Stimulated activated naive CD8-positive, alpha-beta T cell treated with anti-CD3 and anti-CD28 coated beads, Interleukin-15, amount 100 ng/mL, for 72 hours (primary cell): Measurements from ENCODE around the gene RFPL2.
"Not testable (repeated sequence)": the region's sequence is repeated elsewhere in the genome, so short reads cannot be mapped to it uniquely, and the experiment has no call there.

Experiments used
- ATAC-seq: fragments of 150-1000 bp; cut with Tn5 transposase; 2 replicates; pipeline ENCODE4 v1.10.0; 2021; ENCODE audit warnings: mild to moderate bottlenecking, moderate library complexity
- DNase-seq, 2 donors: peaks; one replicate each; pipeline ENCODE4 v3.0.0; 2021 to 2022
- H3K27ac Mint-ChIP-seq, 2 donors: one replicate each; pipeline ENCODE4 v1.8.0; 2022; ENCODE audit warnings: mild to moderate bottlenecking in 2 of 2, mixed read lengths in 2 of 2, moderate library complexity in 2 of 2
- H3K27me3 Mint-ChIP-seq: one replicate; pipeline ENCODE4 v1.8.0; 2022; ENCODE audit warnings: mixed read lengths
- H3K4me1 Mint-ChIP-seq: one replicate; pipeline ENCODE4 v1.8.0; 2022; ENCODE audit warnings: mild to moderate bottlenecking, mixed read lengths
- H3K4me3 Mint-ChIP-seq, 2 donors: one replicate each; pipeline ENCODE4 v1.8.0; 2022; ENCODE audit warnings: mild to moderate bottlenecking in 2 of 2, mixed read lengths in 2 of 2, moderate library complexity in 1 of 2
- H3K9me3 Mint-ChIP-seq, 2 donors: one replicate each; pipeline ENCODE4 v1.8.0; 2022; ENCODE audit warnings: mixed read lengths in 2 of 2

The RFPL2 gene

DNA sequence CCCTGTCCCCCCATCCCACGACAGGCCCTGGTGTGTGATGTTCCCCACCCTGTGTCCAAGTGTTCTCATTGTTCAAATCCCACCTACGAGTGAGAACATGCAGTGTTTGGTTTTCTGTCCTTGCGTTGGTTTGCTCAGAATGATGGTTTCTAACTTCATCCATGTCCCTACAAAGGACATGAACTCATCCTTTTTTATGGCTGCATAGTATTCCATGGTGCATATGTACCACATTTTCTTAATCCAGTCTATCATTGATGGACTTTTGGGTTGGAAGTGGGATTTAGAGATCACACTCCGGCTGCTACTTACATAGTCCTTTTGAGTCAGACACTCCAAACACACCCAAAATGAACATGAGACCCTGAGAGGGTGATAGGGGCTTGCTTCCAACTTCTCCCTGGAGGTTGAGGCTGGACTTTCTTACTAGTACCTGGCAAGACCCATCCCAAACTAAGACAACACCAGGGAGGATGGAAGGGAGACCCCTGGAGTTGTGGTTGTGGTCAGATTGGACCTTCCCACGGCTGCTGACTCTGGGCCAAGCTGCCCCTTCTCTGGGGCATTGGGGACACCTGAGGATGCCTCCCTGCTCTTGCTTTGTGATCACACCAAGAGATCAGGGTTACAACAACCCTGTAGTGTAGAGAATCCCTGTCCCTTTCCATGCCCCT, 7.2 kb downstream of the RFPL2 start:
- H3K27ac Mint-ChIP-seq, ATAC-seq, H3K4me3 Mint-ChIP-seq, H3K9me3 Mint-ChIP-seq, DNase-seq: not testable (repeated sequence)
- Mint-ChIP-seq H3K27me3 (peaks cover 17% of the 10 kb centered on the region), H3K4me1 (peaks cover 12% of the 10 kb centered on the region)

DNA sequence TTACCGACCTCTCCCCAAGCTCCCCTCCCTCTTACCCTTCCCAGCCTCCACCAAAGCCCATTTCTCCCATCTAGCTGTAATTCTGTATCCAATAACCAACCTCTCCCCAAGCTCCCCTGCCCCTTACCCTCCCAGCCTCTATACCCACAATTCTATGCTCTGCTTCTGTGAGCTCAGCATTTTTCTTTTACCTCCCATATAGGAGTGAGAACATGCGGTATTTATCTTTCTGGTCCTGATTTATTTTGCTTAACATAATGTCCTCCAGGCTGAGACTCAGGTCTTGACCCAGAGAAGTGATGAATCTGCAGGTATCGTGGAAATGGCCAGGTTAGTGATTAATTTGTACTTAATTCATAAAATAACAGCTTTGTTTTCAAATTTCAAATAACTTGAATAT, 9.0 kb downstream of the RFPL2 start:
- H3K27me3 Mint-ChIP-seq, H3K4me1 Mint-ChIP-seq, DNase-seq, H3K27ac Mint-ChIP-seq, H3K4me3 Mint-ChIP-seq, ATAC-seq, H3K9me3 Mint-ChIP-seq: not testable (repeated sequence)

DNA sequence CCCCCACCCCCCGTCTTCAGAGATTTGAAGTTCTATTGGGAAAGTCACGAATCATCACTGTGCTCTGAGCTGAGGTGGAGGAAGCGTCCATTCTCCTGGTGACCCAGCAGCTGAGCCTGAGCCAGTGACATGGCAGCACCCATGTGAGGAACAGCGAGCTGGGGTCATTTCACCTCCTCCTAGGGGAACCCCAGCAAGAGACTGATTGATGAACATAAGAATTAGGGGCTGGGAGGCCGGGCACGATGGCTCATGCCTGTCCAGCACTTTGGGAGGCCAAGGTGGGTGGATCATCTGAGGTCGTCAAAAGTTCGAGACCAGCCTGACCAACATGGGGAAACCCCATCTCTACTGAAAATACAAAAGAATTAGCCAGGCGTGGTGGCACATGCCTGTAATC, 11.5 kb downstream of the RFPL2 start:
- H3K27me3 Mint-ChIP-seq, DNase-seq, H3K4me3 Mint-ChIP-seq, H3K4me1 Mint-ChIP-seq, H3K27ac Mint-ChIP-seq, H3K9me3 Mint-ChIP-seq, ATAC-seq: not testable (repeated sequence)

DNA sequence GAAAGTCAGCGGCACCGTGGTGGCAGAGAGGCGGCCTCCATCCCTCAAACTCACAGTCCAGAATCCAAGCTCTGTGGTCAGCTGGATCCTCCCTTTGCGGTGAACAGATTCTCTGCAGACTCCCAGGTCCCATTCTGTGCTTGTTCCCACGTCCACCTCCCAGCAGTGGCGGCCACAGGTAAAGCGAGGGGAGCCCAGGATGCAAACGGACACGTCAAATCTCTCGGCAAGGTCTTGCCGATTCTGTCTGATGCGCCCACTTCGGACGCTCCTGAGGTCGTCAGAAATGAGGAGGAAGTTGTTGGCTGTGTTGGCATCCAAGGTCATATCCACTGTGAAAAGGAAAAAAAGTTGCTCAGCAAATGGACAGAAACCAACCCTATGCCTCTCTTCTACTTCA, 13.9 kb downstream of the RFPL2 start:
- DNase-seq, H3K9me3 Mint-ChIP-seq, H3K27me3 Mint-ChIP-seq, H3K4me1 Mint-ChIP-seq, ATAC-seq, H3K4me3 Mint-ChIP-seq, H3K27ac Mint-ChIP-seq: not testable (repeated sequence)

DNA sequence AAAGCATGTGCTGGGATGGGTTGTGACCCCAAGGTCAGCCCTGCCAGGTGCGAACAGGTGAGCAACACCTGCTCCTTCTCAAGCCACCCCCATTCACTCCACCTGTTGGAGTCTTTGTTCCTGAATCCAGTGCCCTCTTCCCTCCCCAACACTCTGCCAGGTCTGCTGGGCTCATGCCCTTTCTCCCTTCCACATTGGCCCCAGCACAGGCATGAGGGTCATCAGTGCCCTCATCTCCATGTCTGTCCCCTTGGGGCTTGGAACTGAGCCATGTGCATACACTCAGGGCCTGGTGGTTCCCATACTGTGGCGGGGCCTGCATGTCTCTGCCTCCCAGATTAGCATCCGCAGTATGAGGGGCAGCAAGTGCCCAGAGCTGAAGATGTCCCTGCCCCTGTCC, 19.1 kb downstream of the RFPL2 start:
- Mint-ChIP-seq H3K27ac (no peak overlapping the region), H3K4me3 (no peak overlapping the region), H3K27me3 (no peaks in the 10 kb centered on the region), H3K9me3 (no peaks in the 10 kb centered on the region), H3K4me1 (no peaks in the 10 kb centered on the region)
- DNase-seq = no peak
- ATAC-seq = no peak

DNA sequence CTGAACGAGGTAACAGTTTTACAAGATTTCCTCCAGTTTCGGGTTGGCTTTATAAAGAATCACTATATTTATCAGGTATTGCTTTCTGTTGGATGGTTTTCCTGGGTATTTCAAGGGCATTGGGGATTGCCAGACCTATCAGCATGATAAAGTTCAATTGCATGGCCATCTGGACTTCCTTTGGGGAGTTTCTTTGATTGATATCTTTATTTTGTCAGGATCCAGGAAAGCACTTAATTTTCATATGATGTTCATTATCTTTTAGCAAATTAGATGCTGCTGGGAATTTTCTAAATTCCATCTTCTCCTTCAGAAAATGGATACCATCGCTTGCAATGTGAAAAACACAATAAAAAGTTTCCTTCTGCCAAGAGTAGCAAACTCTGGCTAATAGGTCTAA, 21.2 kb downstream of the RFPL2 start:
- no peak overlapping the region for H3K27ac Mint-ChIP-seq
- no peaks in the 10 kb centered on the region for H3K4me1 Mint-ChIP-seq
- DNase-seq = no peak
- H3K9me3 Mint-ChIP-seq = no peaks in the 10 kb centered on the region
- ATAC-seq = no peak
- H3K27me3 Mint-ChIP-seq = peaks cover 4% of the 10 kb centered on the region
- no peak overlapping the region for H3K4me3 Mint-ChIP-seq

DNA sequence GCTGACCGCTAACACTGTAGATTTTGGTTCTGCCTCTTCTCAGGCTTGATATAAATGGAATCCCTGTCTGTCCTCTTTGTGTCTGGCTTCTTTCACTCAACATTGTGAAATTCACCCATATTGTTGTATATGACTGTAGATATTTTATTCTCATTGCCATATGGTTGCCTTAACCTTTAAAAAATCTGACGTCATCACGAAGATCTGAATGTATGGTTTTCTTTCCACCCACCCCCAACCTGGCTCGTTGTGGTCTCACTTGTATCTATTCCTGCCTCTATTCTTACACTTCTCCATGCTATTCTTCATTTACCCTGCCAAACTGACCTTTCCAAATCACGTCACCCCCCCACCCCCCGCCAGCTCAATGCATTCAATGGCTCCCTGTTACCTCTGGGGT, 23.8 kb downstream of the RFPL2 start:
- H3K4me3 Mint-ChIP-seq = no peak overlapping the region
- no peak for ATAC-seq

DNA sequence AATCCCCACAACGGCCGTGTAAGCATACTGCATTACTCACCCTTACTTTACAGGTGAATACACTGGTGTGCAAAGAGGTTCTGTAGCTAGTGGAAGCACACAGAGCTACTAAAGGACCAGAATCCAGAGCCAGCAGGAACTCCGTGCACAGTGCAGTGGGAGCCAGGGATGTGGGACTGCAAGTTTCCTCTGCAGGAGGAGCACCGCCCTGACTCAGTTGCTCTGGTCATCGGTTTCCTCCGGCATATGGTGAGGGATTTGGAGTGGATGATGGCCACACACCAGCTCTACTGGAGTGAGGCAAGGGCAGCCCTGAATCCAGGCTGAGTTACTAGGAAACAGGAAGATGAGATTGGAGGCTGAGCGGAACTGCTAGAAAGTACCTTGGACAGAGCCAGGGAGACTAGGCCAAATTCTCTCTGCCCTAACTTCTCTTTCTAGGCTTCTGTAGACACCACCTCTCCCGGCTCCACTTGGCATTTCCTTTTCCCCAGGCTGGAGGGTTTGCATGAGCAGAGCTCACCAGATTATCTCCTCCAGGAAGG, 27.6 kb downstream of the RFPL2 start:
- no peak overlapping the region for H3K27ac Mint-ChIP-seq
- H3K4me3 Mint-ChIP-seq = no peak overlapping the region
- no peak for ATAC-seq
- H3K9me3 Mint-ChIP-seq = no peaks in the 10 kb centered on the region
- DNase-seq = no peak
- H3K4me1 Mint-ChIP-seq = no peaks in the 10 kb centered on the region
- peaks cover 52% of the 10 kb centered on the region for H3K27me3 Mint-ChIP-seq

More for the DNA sequence above, 23.8 kb downstream of the RFPL2 start:
- no peak for DNase-seq
- H3K27ac Mint-ChIP-seq = no peak overlapping the region
- peaks cover 25% of the 10 kb centered on the region for H3K27me3 Mint-ChIP-seq
- no peaks in the 10 kb centered on the region for H3K9me3 Mint-ChIP-seq
- no peaks in the 10 kb centered on the region for H3K4me1 Mint-ChIP-seq

DNA sequence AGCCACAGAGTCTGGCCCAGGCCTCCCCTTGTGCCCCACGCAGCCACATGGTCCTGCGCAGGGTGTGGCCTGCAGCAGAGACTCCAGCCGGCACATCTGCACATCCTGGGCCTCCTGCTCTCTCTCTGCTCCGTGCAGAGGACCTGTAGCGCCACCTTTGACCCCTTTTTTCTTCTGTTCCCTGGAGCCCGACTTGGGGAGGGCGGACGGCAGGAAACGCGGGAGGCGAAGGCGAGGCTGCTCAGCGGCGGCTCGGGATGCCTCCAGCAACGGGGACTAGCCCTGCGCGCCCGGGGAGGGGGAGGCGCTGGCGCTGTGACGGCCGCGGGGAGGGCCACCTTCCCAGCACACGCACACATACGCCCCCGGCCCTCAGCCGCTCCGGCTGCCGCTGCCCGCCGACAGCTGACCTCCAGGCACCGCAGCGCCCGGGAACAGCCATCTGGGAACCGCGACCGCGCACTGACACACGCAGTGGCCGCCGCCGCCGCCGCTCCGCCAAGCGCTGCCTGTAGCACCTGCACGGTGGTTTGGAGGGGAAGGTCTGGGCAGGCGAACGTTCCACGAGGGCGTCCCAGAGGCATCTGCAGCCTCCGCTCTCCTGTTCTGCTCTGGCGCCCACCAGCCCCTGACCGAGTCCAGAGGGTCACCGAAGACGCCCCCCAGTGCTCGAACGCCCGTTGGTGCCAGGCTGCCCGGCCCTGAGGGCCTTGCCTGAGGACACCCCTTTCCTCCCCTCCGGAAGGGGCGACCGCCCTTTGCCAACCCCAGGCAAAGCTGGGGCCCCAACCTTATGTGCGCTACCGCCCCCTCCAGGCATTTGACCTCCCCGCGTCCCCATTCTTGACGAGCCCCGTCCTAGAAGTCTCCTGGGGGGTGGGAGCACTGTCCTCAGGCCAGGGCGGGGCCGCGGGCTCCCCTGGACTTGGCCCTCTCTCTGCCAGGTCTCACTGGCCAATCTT, 28.9 kb downstream of the RFPL2 start:
- no peak for ATAC-seq
- Mint-ChIP-seq H3K9me3 (no peaks in the 10 kb centered on the region), H3K27me3 (peaks cover 52% of the 10 kb centered on the region), H3K27ac (no peak overlapping the region), H3K4me1 (no peaks in the 10 kb centered on the region), H3K4me3 (peak overlapping the region in 1 of 2 donors; percentile 59)
- no peak for DNase-seq

DNA sequence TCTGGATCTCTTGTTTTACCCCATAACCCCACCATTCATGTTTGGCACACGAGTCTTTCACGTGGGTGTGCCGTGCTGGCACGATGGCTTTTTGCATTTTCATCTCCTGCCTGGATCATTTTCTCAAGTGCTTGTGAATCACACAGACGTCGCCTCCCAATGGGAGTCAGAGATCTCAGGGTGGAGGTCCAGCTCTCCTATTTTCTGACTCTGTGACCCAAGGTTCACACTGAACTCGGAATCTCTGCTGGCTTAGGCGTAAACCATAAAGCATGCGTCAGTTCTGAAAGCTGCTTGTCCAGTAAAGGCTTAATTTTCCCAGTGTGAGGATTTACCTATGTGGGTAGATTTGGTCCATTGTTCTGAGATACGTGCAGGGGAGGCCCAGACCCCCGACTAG, 29.8 kb downstream of the RFPL2 start:
- peaks cover 52% of the 10 kb centered on the region for H3K27me3 Mint-ChIP-seq
- no peaks in the 10 kb centered on the region for H3K9me3 Mint-ChIP-seq
- ATAC-seq (no peak), DNase-seq (no peak)
- no peak overlapping the region for H3K27ac Mint-ChIP-seq
- no peaks in the 10 kb centered on the region for H3K4me1 Mint-ChIP-seq
- no peak overlapping the region for H3K4me3 Mint-ChIP-seq

DNA sequence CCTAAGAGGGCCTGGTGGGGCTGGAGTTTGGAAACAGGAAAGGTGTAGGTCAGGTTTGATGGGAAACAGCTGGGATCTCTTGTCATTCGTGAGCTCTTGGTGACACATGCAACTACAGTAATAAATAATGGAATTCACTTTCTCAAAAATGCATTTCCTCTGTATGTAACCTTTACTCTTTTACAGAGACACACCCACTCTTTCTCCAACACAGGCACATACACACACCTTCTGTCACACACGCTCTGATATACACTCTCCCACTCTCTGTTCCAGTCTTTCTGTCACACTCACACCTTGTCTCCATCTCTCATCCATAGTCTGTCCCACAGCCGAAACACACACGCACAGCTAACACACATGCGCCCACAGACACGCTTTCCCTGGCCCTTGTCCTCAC, 39.2 kb downstream of the RFPL2 start:
- no peak for ATAC-seq
- no peaks in the 10 kb centered on the region for H3K4me1 Mint-ChIP-seq
- H3K27me3 Mint-ChIP-seq = no peaks in the 10 kb centered on the region
- no peak overlapping the region for H3K4me3 Mint-ChIP-seq
- no peak for DNase-seq
- H3K9me3 Mint-ChIP-seq = no peaks in the 10 kb centered on the region
- H3K27ac Mint-ChIP-seq = no peak overlapping the region

DNA sequence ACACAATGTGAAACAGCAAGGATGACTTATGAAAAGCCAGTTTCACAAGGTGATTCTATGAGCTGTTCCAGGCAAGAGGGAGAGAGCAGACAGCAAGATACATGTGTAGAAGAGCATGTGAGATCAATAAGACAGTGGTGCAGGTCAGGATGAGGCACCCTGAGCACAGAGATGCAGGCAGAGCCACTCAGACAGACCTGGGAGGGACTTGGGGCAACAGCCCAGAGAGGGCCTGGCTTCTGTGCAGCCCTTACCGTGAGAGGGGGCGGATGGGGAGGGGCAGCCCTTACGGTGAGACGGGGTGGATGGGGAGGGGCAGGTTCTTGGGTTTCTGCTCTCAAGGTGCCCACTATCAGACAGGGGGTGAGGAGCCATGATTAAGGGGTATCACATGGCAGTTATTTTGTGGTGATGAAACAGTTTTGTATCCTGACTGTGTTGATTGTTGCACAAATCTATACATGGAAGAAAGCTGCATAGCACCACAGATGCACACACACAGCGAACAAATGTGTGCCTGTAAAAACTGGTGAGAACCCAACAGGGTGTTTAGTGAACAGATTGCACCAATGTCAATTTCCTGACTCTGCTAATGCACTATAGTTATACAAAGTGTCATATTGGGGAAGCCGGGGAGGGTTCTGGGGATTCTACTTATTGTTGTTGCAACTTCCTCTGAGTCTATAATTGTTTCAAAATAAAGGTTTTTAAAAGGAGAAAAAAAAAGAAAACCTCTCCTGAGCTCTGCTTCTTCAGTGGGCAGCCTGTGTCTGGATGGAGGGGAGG, 40.6 kb downstream of the RFPL2 start:
- no peak for ATAC-seq
- Mint-ChIP-seq H3K4me1 (no peaks in the 10 kb centered on the region), H3K27me3 (no peaks in the 10 kb centered on the region)

DNA sequence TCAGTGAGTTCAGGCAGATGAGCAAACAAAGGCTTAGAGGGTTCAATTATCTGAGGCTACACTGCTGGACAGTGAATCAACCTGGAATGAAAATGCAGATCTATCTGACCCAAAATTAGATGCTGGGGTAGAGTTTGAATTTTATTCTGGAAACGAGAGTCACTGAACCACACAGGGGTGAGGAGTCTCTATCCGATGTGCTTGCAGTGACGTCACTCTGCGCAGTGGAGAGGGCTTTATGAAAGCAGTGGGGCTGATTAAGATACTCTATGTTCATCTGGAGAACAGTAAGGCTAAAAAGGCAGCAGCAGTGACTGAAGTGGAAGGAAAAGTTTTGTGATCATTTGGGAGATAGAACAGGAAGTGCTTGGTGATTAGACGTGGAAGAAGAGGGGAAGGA, 44.5 kb downstream of the RFPL2 start:
- not testable (repeated sequence) for H3K9me3 Mint-ChIP-seq, H3K27me3 Mint-ChIP-seq, H3K4me1 Mint-ChIP-seq, ATAC-seq, DNase-seq, H3K4me3 Mint-ChIP-seq, H3K27ac Mint-ChIP-seq

More for the DNA sequence above, 40.6 kb downstream of the RFPL2 start:
- Mint-ChIP-seq H3K4me3 (no peak overlapping the region), H3K27ac (no peak overlapping the region), H3K9me3 (no peaks in the 10 kb centered on the region)
- no peak for DNase-seq

DNA sequence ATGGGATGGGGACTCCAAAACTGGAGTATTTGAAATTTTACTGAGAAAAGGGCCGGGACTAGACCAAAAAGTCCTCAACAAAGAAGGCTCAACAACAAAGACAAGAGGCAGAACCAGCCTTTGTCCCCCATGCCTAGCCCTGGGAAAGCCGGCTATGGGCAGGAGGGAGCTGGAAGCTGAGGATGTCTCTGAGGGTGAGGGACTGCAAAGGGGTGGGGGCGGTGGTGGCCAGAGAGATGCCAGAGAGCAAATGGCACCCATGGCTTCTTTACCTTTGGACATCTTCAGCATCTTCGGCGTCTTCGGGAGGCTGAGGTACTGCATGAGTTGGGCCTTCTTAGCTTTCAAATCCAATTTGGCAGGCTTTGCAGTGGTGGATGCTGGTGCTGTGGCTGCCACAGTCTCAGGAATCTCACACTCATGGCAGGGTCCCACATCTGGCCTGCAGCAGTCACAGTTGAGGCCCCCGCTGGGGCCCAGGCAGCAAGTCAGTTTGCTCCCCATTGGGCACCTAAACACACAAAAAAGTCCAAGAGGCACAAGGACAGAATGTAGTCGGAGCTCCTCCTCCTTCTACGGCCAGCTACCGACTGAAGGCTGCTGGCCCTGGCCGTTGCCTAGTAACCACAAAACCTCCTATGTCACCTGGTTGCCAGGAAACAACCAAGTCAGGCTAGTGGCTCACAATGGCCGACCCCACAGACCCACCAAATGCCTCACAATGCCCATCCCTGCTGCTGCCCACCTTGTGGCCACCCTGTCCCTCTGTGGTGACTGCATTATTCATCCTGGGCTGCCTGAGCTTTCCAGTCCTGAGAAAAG, 46.0 kb downstream of the RFPL2 start, which contains the start of gene C22orf42:
TSS of gene C22orf42 (minus strand) at position 592 of the 822 bp plus-strand sequence. CDS start at position 504, 88 bp downstream.
- no peaks in the 10 kb centered on the region for H3K27me3 Mint-ChIP-seq
- H3K4me3 Mint-ChIP-seq = no peak within 1 kb of the TSS
- ATAC-seq (no peak), DNase-seq (no peak)
- H3K27ac Mint-ChIP-seq = no peak within 1 kb of the TSS
- H3K4me1 Mint-ChIP-seq = no peaks in the 10 kb centered on the region
- H3K9me3 Mint-ChIP-seq = no peaks in the 10 kb centered on the region

DNA sequence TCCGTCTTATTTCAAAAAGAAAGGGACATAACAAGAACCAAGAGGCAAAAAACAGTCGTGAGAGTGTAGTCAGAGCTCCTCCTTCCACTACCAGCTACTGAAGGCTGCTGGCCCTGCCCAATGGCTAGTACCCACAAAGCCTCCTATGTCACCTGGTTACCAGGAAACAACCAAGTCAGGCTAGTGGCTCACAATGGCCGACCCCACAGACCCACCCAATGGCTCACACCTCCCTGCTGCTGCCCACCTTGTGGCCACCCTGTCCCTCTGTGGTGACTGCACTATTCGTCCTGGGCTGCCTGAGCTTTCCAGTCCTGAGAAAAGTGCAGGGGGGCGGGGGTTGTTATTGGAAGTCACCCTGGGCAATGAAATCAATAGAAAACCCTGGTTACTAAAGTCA, 47.2 kb downstream of the RFPL2 start:
- H3K27ac Mint-ChIP-seq, H3K4me1 Mint-ChIP-seq, DNase-seq, ATAC-seq, H3K9me3 Mint-ChIP-seq, H3K4me3 Mint-ChIP-seq, H3K27me3 Mint-ChIP-seq: not testable (repeated sequence)
